ENCODE results near the gene DYNC1H1. TPM values are rescaled to one million over a fixed set of nuclear protein-coding genes. Genes with fewer than 3 reads are reported as not detected.
A peak's percentile ranks its signal among the peaks of the same experiment; 100 is the strongest.
"Not testable (repeated sequence)": the region's sequence is repeated elsewhere in the genome, so short reads cannot be mapped to it uniquely, and the experiment has no call there.

DYNC1H1 gene
- total RNA-seq, 4 donors from 2014 or later: 261 to 376 (median 317) TPM

DNA sequence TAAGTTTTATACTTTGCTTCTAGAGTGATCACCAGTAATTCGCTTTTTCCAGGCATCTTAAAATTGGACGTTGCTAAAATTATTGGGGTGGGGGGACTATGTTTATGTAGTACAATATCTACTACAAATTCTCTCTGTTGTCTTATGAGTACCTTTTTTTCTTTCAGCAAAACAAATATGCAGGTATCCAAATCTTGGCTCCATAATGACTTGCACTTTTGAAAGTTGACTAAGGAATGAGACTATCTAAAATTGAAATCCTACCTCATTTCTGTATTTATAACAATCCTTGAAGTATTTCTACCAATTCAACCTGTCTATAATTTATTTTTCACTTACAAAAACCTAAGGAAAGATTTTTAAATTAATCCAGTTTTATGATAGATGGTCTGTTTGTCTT, 2.4 kb downstream of the DYNC1H1 start:
- Histone ChIP-seq H3K9me3 (no peaks in the 10 kb centered on the region), H3K4me1 (peaks cover 8 to 70% (median 31%) of the 10 kb centered on the region in 3 donors), H3K4me3 (no peak overlapping the region), H3K27ac (peak overlapping the region in 1 of 4 donors; percentile 95), H3K36me3 (peaks cover 0 to 10% (median 0%) of the 10 kb centered on the region in 3 donors), H3K27me3 (no peaks in the 10 kb centered on the region)
- TF ChIP-seq, protein P1, sequence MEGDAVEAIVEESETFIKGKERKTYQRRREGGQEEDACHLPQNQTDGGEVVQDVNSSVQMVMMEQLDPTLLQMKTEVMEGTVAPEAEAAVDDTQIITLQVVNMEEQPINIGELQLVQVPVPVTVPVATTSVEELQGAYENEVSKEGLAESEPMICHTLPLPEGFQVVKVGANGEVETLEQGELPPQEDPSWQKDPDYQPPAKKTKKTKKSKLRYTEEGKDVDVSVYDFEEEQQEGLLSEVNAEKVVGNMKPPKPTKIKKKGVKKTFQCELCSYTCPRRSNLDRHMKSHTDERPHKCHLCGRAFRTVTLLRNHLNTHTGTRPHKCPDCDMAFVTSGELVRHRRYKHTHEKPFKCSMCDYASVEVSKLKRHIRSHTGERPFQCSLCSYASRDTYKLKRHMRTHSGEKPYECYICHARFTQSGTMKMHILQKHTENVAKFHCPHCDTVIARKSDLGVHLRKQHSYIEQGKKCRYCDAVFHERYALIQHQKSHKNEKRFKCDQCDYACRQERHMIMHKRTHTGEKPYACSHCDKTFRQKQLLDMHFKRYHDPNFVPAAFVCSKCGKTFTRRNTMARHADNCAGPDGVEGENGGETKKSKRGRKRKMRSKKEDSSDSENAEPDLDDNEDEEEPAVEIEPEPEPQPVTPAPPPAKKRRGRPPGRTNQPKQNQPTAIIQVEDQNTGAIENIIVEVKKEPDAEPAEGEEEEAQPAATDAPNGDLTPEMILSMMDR (IDR thresholded peaks at IDR 0.05): no peak
- TF ChIP-seq POLR2A (IDR thresholded peaks at IDR 0.05): no peak
- intact Hi-C loops (cut with DNase I): no loop called here
- WGBS, 2 donors: 68 to 73% methylated on average over 2 of the region's 2 CpGs
- no peak for DNase-seq

DNA sequence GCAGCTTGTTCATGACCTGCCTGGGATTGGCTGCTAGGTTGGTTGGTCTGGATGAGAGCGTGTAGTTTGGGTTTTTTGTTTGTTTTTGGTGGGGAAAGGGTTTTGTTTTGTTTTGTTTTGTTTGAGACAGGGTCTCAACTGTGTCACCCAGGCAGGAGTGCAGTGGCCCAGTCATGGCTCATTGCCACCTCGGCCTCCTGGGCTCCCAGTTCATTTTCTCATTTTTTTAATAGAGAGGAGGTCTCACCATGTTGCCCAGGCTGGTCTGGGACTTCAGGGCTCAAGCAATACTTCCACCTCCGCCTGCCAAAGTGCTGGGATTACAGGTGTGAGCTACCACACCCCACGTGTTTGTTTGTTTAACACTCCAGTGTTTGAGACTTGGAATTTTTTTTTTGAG, 3.8 kb downstream of the DYNC1H1 start:
- intact Hi-C loops (cut with DNase I): no loop called here
- Histone ChIP-seq H3K36me3 (peaks cover 0 to 10% (median 0%) of the 10 kb centered on the region in 3 donors), H3K4me3 (no peak overlapping the region), H3K9me3 (no peaks in the 10 kb centered on the region), H3K4me1 (peaks cover 16 to 72% (median 34%) of the 10 kb centered on the region in 3 donors), H3K27me3 (no peaks in the 10 kb centered on the region), H3K27ac (peak overlapping the region in 1 of 4 donors; percentile 9)
- DNase-seq: no peak
- no peak for TF ChIP-seq POLR2A (IDR thresholded peaks at IDR 0.05)
- TF ChIP-seq, protein P1 (IDR thresholded peaks at IDR 0.05): no peak
- WGBS, 2 donors: 70 to 75% methylated on average over 4 of the region's 4 CpGs

DNA sequence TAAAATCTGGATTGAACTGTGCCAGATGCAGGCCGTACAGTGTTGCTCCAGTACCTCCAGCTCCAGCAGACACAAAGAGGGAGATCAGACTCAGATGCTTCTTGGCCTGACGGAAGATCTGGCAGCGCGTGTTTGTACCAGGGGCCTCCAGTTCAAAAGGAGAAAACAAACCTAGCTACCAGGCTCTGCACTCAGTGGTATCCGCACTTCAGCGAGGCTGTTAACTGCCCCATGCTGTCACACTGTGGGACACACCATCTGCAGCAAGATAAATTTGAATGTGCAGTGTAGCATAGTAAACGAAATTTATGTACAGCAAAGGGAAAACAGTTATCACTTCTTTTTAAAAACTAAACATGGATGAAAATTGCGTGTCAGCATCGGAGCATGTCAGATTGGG, 5.1 kb downstream of the DYNC1H1 start:
- TF ChIP-seq, protein P1 (IDR thresholded peaks at IDR 0.05): no peak
- no peak for TF ChIP-seq POLR2A (IDR thresholded peaks at IDR 0.05)
- no peaks in the 10 kb centered on the region for H3K27me3 ChIP-seq
- DNase-seq: no peak
- H3K9me3 ChIP-seq: no peaks in the 10 kb centered on the region
- WGBS, 2 donors: 81 to 88% methylated on average over 5 to 9 of the region's 9 CpGs
- intact Hi-C loops (cut with DNase I): no loop called here
- H3K4me1 ChIP-seq: peaks cover 16 to 77% (median 40%) of the 10 kb centered on the region in 3 donors
- peaks cover 0 to 10% (median 0%) of the 10 kb centered on the region in 3 donors for H3K36me3 ChIP-seq
- no peak overlapping the region for H3K4me3 ChIP-seq
- H3K27ac ChIP-seq: no peak overlapping the region

DNA sequence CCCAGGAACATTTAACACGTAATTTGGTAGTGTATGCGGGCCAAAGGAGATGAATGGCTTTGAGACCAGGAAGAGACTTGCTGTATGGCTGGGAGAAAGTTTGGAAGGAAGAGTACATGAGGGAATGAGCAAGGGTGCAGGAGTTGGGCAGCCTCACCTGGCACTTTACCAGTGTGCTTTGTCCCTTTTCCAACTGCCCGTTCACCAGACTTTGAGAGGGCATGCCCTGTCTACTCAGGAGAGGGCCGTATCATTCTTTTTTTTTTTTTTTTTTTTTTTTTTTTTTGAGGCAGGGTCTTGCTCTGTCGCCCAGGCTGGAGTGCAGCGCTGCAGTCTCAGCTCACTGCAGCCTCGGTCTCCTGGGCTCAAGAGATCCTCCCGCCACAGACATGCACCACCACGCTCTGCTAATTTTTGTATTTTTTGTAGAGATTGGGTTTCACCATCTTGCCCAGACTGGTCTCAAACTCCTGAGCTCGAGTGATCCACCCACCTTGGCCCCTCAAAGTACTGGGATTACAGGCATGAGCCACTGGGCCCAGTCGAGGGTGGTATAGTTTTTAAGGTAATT, 6.5 kb downstream of the DYNC1H1 start:
- 76% methylated on average over 6 to 7 of the region's 11 CpGs for WGBS, 2 donors
- Histone ChIP-seq H3K4me3 (no peak overlapping the region), H3K9me3 (no peaks in the 10 kb centered on the region), H3K4me1 (peaks cover 10 to 79% (median 36%) of the 10 kb centered on the region in 3 donors), H3K27ac (peak overlapping the region in 1 of 4 donors; percentile 69), H3K36me3 (peaks cover 1 to 13% (median 2%) of the 10 kb centered on the region in 3 donors), H3K27me3 (no peaks in the 10 kb centered on the region)
- no peak for TF ChIP-seq POLR2A (IDR thresholded peaks at IDR 0.05)
- TF ChIP-seq, protein P1 (IDR thresholded peaks at IDR 0.05): no peak
- intact Hi-C loops (cut with DNase I): no loop called here
- no peak for DNase-seq

DNA sequence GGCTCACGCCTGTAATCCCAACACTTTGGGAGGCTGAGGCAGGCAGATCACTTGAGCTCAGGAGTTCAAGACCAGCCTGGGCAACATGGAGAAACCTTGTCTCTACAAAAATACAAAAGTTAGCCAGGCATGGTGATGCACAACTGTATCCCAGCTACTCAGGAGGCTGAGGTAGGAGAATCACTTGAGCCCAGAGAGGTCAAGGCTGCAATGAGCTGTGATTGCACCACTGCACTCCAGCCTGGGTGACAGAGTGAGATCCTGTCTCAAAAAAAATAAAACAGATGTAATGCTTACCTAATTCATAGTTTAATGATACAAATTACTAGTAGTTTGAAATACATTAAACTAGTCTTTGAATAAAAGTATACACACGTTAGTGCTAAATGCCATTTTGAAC, 7.1 kb downstream of the DYNC1H1 start:
- DNase-seq; H3K27me3 ChIP-seq; intact Hi-C loops (cut with DNase I); H3K9me3 ChIP-seq; H3K4me3 ChIP-seq: not testable (repeated sequence)
- WGBS, 2 donors: 82 to 86% methylated on average over 2 of the region's 2 CpGs
- peaks cover 7 to 74% (median 32%) of the 10 kb centered on the region in 3 donors for H3K4me1 ChIP-seq
- peaks cover 5 to 19% (median 6%) of the 10 kb centered on the region in 3 donors for H3K36me3 ChIP-seq
- peak overlapping the region in 3 of 4 donors; percentile 69 to 81 (median 75) for H3K27ac ChIP-seq

Measured in esophagus squamous epithelium (tissue), 5 donors.